Uterus (tissue), 2 donors: ENCODE measurements around the gene LHPP.

Source experiments
- CTCF ChIP-seq, 4 experiments: fragments of 200-600 bp in 2 of 4; fragments of 450-650 bp in 2 of 4; sonication (generic) in 2 of 4; IDR thresholded peaks; one replicate each; pipeline ENCODE4 v1.5.1; 2016 to 2019; ENCODE audit warnings: antibody characterized with exemption in 4 of 4, mild to moderate bottlenecking in 2 of 4, moderate library complexity in 1 of 4
- POLR2A ChIP-seq, 2 donors: fragments of 450-650 bp; IDR thresholded peaks; one replicate each; pipeline ENCODE4 v1.6.1; 2016; ENCODE audit warnings: antibody characterized with exemption in 2 of 2, mild to moderate bottlenecking in 1 of 2, moderate library complexity in 1 of 2

DNA sequence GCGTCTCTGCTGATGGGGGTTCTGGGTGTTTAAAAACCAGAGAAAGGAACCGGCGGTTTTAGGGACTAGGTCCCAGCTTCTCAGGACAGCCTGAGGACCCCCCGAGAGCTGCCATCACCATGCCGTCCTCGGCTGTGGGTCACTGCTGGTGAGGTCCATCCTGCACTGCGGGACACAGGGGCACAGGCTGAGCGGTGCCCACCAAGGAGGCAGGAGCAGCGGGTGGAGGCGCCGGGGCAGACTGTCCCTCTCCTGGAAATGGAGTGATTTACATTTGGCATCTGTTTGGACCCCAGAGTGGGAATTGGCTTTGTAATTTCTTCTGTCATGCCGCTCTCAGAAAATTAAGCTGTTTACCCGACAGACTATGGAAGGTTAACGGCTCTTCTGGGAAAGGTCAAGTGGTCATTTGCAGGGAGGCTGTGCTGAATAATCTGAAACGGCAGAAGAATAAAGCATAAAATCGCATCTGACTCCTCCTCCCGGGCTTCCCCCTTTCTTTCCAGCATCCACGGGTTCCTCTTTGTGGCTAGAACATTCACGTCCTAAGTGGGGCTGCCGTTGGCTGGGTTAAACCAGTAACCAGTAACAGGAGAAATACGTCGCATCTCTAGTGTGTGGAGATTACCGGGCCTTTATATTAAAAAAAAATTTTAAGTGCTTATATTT lies 31.7 kb downstream of the LHPP start:
- no peak for TF ChIP-seq CTCF (IDR thresholded peaks at IDR 0.05)
- TF ChIP-seq POLR2A (IDR thresholded peaks at IDR 0.05), result no peak
